DMS153 (cell line): ENCODE results near the gene ACKR1.

Source experiments
- DNase-seq: peaks from one replicate; lab custom pipeline; 2025; lab: John Stamatoyannopoulos, UW

ACKR1 gene

DNA sequence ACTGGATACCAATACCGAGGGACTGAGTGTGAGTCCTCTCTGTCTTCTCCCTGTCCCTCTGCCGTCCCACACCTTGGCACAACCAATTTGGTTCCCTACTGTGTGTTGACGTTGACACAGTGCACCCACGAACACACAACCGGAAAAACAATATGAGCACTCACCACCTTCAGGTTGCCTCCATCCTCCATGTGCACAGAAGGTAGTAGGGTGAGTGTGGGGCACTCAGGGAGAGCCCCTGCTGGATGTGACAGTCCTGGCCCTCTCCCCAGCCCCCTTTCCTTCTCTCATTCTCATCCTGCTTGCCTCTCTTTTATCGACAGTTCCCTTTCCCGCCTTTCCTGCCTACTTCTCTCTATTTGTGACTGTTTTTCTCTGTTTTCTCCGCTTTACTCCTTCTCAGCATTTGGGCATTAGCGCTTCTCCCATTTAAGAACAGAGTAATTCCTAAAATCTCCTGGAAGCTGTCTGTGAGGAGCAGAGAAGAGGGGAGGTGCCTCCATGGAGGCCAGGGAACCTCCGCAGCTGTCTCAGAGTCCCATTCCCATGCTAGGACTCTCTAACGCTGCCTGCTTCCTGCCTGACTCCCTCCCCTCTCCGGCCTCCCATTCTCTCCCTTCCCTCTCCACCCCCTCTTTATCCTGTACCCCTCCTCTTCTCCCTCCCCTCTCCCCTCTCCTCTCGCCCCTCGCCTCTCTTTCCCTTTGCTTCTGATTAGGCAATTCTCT, 16.9 kb upstream of the ACKR1 start:
- no peak for DNase-seq

DNA sequence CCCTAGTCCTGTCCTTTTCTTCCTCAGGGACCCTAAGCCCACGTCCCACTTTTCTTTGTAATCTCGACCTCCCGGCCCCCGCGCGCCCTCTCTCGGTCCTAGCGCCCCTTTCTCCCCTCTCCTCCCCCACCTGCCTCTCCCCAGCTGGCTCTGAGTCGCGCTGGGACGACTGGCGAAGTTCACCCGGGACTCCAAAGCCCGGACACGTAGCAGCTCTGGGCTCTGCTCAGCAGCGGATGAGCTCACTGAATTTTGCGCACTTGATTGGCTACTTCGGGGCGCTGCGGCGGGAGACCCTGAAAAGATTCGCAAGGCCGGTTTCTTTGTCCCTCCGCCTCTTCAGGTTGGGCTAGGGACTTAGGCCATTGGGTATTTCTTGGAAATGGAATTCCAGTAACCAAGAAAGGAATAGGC, 16.3 kb upstream of the ACKR1 start:
- DNase-seq = peak; percentile 57

DNA sequence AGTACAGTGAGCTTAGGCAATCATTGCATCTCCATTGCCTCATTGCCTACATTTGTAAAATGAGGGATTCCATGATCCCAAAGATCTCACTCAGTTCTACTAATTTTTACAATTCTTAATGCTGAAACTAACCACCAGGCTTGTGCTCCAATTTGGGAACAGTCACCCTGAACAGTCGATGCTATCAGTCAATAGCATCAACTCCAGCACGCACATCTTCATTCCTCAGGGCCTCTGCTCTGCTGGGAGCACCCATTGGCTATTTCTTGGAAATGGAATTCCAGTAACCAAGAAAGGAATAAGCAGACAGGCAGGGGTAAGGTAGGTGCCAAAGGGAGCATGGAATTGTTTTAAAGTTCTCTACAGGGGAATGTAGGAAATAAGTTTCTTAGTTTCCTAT, 14.2 kb upstream of the ACKR1 start:
- DNase-seq = no peak

DNA sequence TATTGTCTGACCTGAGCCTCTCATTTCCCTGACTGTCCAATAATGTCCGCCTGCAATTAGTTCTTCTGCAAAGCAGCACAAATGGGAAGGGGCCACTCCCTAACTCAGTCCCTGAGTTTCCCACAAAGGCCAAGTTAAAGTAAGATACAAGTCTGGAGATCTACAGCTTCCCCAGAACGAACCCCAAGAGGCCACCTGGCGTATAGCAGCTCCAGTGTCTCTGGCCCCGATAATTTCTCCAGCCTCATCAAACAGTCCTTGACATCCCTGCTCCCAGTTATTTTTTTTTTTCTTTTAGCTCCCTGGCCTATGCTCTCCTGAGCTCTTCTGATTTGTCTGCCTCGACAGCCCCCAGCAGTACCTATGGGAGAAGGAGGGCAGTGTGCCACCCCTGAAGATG, 8.1 kb upstream of the ACKR1 start:
- no peak for DNase-seq

DNA sequence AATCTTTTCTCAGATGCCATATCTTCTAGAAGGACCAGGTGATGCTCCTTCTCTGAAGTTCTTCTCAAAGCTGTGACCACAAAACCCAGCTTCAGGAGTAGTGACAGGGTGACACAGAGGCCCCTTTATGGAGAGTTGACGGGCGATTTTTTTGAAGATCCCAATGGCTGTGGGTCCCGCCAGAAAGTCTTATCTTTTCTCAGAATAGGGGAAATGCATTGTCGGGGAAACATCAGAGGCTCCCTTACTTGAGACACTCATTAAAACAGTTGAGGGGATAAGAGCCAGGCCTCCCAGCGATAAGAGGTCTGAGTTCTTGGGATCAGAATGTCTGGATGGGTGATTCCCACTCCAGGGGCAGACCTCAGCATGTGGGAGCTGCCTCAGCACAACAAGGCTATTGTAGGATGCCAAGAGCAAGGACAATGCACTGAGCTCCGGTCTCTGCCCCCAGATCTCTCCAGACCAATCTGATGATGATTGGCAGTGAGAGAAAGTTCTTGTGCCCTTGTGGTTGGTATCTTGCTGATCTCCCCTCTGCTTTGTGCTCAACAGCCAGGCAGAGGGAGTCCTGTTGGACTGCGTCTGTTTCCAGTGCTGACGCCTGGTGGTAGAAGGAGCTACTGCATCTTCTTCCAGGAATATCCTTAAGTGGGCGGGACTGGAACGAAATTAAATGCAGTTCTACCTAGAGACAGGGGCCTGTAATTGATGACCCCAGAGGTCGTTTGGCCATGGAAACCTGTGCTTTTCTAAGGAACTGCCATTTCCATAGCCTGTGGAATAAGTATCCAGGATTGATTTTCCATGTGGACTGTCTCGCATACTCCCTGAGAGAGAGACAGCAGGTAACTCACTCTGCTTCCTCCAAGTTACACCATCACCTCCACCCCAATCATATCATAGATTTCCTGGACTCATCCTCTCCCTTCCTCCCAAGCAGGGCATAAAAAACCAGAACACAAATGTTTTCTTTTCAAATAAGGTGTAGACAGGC, 6.8 kb upstream of the ACKR1 start:
- DNase-seq = peak; percentile 56

DNA sequence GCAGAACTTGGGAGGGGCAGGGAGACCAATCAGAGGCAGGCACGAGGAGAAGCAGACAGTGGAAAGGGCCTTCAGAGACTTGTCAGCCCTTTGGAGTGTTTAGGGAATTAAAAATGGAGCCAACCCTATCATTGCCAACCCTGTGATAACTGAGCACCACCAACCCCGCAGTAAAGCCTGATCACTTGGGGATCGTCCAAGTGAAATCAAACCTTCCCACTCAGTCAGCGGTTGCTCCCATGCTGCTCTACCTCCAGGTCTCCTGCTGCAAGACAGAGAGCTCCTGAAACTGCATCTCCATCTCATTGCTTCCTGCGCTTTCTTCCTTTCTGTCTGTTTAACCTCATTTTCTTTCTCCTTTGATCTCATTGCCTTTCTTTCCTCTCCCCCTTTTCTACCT, 4.8 kb upstream of the ACKR1 start:
- DNase-seq = no peak

DNA sequence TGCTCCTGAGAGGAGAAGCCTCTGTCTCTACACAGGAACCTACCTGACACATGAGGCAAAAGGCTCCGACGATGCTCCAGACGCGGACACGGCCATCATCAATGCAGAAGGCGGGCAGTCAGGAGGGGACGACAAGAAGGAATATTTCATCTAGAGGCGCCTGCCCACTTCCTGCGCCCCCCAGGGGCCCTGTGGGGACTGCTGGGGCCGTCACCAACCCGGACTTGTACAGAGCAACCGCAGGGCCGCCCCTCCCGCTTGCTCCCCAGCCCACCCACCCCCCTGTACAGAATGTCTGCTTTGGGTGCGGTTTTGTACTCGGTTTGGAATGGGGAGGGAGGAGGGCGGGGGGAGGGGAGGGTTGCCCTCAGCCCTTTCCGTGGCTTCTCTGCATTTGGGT, 3.9 kb upstream of the ACKR1 start:
- DNase-seq = no peak

DNA sequence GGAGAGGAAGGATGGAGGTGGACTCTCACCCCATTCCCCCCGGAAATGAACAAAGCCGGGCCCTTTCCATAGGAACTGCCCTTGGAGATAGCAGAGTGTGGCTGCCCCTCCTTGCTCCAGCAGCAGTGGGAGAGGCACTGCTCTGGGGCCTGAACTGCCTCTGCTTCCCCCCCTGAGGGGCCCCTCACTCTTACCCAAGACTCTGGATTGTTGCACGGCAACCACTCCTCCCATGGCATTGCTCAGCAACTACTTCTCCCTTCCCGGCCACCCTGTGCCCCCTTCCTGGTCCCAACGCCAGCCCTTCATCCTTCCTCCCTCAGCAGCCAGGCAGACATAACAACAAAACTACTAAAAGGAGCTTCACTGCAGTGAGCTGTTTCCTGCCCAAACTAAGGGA, 3.0 kb upstream of the ACKR1 start:
- DNase-seq = no peak

DNA sequence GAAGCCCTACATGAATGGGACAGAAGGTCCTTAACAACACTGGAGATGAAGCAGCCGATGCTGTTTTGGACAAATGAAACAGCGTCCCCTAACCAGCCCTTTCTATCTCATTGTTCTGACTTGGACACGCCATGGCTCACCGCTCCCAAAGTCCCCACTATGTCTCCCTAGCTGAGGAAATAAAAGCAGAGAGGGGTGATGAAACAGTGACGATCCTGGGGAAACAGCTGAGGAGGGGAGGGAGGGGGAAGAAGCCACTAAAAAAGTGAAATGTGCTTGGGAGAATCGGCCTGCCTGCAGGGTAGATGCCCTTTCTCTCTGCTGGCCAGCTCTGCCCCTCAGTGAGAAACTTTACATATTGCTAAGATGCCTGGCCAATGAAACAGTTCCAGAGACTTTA, 1.1 kb upstream of the ACKR1 start:
- no peak for DNase-seq

DNA sequence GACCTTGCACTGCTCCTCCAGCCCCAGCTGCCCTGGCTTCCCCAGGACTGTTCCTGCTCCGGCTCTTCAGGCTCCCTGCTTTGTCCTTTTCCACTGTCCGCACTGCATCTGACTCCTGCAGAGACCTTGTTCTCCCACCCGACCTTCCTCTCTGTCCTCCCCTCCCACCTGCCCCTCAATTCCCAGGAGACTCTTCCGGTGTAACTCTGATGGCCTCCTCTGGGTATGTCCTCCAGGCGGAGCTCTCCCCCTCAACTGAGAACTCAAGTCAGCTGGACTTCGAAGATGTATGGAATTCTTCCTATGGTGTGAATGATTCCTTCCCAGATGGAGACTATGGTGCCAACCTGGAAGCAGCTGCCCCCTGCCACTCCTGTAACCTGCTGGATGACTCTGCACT, 550 bp downstream of the ACKR1 start:
- no peak for DNase-seq

DNA sequence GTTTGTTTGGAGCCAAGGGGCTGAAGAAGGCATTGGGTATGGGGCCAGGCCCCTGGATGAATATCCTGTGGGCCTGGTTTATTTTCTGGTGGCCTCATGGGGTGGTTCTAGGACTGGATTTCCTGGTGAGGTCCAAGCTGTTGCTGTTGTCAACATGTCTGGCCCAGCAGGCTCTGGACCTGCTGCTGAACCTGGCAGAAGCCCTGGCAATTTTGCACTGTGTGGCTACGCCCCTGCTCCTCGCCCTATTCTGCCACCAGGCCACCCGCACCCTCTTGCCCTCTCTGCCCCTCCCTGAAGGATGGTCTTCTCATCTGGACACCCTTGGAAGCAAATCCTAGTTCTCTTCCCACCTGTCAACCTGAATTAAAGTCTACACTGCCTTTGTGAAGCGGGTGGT, 1.4 kb downstream of the ACKR1 start:
- DNase-seq = no peak

DNA sequence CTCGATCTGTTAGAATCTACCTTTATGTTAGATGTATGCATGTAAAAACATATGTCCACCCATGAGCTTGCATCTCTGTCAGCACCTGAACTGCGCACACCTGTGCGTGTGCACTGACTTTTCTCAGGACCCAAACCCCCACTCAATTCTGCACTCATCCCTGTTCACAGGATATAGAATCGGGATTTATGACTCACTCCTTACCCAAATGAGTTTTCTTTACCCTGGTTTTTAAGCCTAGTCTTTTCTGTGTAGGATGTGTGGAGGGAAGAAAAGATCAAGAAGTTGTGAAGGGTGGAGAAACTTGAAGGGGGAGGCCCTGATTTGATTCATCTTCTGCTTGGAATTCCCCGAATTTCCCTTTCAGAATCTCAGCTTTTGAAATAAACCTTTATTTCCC, 2.4 kb downstream of the ACKR1 start:
- no peak for DNase-seq

DNA sequence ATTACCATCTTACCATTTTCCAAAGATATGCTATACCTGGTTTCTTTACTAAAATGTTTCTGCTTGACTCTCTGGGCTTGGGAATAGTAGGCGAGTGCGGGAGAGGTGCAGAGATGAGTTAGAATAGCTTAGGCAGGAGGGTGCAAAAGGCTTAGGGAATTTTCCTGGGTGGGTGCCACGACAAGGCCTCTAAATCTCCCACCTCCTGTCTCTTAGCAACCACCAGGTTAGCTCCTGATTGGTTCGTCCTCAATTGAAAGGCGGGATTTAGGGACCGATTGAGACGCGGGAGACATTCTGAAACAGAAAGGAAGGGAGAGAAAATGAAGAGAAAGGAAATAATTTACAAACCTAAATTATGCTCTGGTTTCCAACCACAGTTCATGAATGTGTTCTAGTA, 3.1 kb downstream of the ACKR1 start:
- DNase-seq = no peak

DNA sequence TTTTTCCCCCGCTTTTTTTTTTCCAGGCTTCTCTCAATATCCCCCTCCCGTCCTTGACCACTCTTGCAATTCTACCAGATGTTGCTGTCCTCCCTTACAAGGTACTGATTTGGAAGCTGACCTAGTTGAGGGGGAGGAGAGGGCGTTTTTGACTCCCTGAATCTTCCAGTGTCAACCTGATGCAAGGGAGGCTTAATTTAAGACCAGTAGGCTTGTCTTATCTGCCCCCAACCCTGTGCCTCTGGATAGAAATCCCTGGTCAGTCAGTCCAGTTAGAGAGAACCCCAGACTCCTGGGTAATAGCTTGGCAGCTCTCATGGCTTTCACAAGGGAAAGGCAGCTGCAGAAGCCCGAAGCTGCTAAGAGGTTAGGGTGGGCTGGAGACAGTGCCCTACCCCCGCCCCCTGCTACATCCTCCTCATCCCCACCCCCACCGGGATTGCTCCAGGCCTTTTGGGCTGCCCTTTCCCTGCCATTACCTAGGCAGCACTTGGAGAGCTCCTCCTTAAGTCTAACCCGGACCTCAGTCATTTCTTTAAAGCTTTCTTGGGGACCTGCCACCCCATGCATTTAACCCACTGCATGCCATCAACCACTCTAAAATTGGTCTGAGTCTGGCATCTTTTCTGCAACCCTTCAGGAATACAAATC, 3.6 kb downstream of the ACKR1 start:
- no peak for DNase-seq

DNA sequence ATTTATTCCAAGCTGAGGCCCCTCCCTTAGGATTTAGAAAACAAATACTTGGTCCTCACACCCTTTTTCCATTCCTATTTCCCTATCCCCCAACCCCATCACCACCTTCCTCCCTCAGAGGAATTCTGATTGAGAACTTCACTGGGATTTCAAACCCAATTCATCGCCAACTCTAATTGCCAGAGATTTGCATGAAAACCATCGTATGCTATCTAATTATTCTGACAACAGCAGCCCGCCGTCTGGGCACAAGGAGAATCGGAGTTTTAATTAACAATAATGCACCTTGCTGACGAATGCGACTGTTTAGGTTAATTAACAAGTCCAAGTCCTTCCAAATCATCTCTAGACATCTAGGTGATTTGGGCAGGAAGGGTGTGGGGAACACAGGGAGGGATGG, 4.4 kb downstream of the ACKR1 start:
- no peak for DNase-seq

DNA sequence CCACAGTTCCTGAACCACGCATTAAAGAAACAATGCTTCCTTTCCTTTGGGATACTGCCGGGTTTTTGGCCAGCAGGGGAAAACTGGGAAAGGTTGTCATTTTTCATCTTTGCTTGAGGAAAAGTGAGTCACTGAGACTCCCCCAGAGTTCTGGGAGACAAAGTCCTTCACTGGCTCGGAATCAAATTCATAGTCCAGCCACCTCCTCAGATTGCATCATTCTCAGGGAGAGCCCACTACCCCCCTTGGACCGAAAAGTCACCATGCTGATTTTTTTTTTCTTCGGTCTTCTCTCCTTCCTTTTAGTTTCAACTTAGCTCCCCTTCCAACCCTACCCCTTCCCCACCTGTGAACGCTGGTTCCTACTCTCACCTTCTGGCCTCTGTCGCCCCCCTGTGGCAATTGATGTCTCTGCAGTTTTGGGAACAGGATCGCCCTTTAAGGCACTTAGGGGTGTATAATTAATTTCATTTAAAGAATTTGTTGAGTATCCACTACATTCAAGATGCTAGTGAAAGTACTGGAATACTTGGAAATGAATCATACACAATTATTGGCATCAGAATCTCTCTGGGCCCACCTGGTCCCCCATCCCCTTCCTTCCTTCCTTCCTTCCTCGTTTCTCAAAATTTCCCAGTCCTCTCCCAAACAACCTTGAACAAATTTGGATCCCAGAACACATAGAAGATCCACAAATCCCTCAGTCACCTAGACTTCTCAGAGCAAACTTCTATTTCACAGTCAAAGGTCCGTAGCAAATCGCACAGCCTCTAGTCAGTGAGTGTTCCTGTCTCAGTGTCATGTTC, 6.9 kb downstream of the ACKR1 start:
- DNase-seq = peak; percentile 26

DNA sequence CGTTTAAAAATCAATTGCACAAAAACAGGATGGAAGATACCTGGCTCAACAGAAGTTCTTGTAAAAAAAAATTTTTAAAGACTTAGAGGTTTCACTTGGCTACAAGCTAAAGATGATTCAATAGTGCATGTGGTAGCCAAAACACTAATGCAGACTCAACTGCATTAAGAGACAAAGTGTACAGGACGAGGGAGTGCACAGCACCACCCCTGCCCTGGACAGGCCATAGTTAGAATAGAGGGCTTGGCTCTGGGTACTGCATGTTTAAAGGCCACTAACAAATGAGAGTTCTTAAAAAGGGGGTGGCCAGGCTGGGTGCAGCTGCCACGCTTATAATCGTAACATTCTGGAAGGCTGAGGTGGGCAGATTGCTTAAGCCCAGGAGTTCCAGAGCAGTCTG, 7.9 kb downstream of the ACKR1 start:
- DNase-seq = no peak

DNA sequence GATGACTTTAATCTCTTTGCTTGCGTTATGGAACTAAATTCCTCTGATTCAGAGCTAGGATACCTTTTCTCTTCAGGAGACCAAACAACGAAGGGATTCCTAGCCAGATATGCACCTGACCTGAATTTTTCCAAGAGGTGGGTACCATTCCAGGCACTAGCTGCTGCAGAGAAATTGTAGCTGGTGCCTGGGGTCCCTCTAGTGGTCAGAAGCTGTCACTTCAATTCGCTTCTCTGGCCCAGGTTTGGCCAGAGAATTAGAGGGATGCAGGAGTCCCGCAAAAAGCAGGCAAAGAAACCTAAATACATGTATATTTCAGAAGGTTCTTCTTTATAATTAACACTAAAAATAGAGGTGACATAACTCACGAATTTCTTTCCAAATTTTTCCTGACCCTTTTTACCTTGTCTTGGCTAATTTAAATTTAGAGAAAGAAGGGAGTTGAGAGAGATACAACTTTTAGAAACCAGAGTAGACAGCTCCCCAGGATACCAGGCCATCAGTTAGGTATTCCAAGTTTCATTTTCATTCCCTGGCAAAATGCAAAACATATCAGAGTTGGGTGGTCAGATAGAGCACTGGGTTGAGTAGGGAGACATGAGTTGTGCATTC, 9.6 kb downstream of the ACKR1 start:
- no peak for DNase-seq

DNA sequence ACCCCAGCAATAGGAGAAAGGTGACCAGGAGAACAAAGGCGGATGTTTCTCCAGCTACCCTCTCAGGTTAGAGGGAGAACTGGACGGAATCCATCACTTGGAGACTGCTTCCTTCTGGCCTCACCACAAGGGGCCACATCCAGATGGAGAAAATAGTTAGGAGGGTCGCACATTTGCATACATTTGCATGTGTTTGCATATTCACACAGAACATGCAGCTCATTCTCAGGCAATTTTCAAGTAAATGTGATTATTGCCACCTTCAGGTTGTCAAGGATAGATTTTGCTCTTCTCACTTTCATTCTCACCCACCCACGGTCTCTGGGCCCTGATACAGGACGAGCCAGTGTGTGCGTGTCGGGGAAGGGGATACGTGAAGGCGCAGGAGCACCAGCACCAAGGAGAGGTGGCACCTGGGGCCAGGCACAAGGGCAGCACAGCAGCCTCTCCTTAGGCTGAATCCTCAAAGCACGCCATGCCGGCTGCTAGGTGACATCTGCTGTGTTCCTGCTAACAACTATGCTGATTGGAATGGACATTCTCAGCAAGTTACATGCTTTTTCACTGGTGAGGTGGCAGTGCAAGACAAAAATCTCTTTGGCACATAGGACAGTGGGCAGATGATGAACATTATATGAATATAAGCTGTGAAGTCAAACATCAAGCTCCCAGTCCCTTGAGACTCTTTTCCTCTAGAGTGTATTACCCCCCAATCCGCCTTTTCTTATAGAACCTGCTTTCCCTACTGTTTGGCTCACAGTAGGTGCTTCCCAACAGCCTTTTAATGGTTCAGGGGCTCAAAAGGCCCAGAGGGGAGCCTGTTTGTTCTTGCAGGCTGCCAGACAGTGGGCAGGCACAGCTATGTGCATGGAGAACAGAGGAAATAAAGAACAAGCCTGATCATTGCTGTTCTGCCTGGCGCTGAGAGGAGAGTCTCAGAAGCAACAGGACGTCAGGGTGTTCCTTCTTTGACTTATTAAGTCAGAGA, 14.3 kb downstream of the ACKR1 start:
- DNase-seq = no peak
